ENCODE data around the gene LIN9. TPM values are rescaled to one million over a fixed set of nuclear protein-coding genes. Genes with fewer than 3 reads are reported as not detected.
"Not testable (repeated sequence)": the region's sequence is repeated elsewhere in the genome, so short reads cannot be mapped to it uniquely, and the experiment has no call there.

The LIN9 gene
- total RNA-seq, 2 experiments from 2014 or later, result 10.6 TPM

DNA sequence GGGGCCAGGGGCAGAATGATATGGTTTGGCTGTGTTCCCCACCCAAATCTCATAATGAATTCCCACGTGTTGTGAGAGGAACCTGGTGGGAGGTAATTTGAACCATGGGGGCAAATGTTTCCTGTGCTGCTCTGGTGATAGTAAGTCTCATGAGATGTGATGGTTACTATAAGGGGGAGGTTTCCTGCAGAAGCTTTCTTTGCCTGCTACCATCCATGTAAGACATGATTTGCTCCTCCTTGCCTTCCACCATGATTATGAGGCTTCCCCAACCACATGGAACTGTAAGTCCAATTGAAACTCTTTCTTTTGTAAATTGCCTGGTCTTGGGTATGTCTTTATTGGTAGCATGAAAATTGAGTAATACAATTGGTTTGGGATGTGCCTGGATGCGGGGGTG lies 33.7 kb upstream of the LIN9 start:
- Mint-ChIP-seq H3K9me3 (ENCODE audit: low read depth) (peaks cover 9% of the 10 kb centered on the region), H3K4me1 (peaks cover 5% of the 10 kb centered on the region), H3K36me3 (ENCODE audit: low read depth) (no peaks in the 10 kb centered on the region), H3K27me3 (peaks cover 6% of the 10 kb centered on the region), H3K27ac (no peak overlapping the region), H3K4me3 (no peak overlapping the region)
- no peak for DNase-seq
- intact Hi-C loops (cut with DNase I, micrococcal nuclease), result no loop called here
- CTCF ChIA-PET, result interaction anchor here (0.6 kb wide), 1 partner anchor 257 kb away, joined by 3 read pairs; no protein-coding TSS in a partner anchor
- ATAC-seq, result no peak
- POLR2A ChIA-PET, result no interaction called here

DNA sequence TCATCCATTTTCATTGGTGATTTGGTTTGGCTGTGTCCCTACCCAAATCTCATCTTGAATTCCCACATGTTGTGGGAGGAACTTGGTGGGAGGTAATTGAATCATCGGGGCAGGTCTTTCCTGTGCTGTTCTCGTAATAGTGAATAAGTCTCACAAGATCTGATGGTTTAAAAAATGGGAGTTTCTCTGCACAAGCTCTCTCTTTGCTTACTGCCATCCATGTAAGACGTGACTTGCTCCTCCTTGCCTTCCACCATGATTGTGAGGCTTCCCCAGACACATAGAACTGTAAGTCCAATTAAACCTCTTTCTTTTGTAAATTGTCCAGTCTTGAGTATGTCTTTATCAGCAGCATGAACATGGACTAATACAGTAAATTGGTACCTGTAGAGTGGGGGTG lies 31.1 kb upstream of the LIN9 start:
- H3K27ac Mint-ChIP-seq; DNase-seq; H3K9me3 Mint-ChIP-seq (ENCODE audit: low read depth); H3K27me3 Mint-ChIP-seq; POLR2A ChIA-PET; H3K36me3 Mint-ChIP-seq (ENCODE audit: low read depth); intact Hi-C loops (cut with DNase I, micrococcal nuclease); H3K4me3 Mint-ChIP-seq; ATAC-seq: not testable (repeated sequence)
- H3K4me1 Mint-ChIP-seq, result peaks cover 11% of the 10 kb centered on the region
- CTCF ChIA-PET, result interaction anchor here (0.5 kb wide), 1 partner anchor 215 kb away, joined by 3 read pairs; no protein-coding TSS in a partner anchor

GRCh38 chr1:226337276-226337875 lies 28.4 kb upstream of the LIN9 start:
- ATAC-seq (peak; percentile 59), DNase-seq (peak; percentile 24)
- Mint-ChIP-seq H3K27ac (peak overlapping the region; percentile 32), H3K9me3 (ENCODE audit: low read depth) (peaks cover 9% of the 10 kb centered on the region), H3K27me3 (peaks cover 6% of the 10 kb centered on the region), H3K4me1 (peaks cover 17% of the 10 kb centered on the region), H3K36me3 (ENCODE audit: low read depth) (no peaks in the 10 kb centered on the region), H3K4me3 (no peak overlapping the region)
- ChIA-PET CTCF (interaction anchor here (1.0 to 1.3 kb wide), 3 partner anchors 28 to 214 kb away, joined by 3 to 6 read pairs (median 3); partner anchors contain the start of gene LIN9), POLR2A (interaction anchor here (1.1 kb wide), 1 partner anchor 66 kb away, joined by 4 read pairs; no protein-coding TSS in a partner anchor)
- intact Hi-C loops (cut with DNase I, micrococcal nuclease), result no loop called here

GRCh38 chr1:226335661-226336060 lies 26.7 kb upstream of the LIN9 start:
- Mint-ChIP-seq H3K4me3 (no peak overlapping the region), H3K27ac (no peak overlapping the region), H3K4me1 (peaks cover 17% of the 10 kb centered on the region), H3K36me3 (ENCODE audit: low read depth) (no peaks in the 10 kb centered on the region), H3K27me3 (peaks cover 6% of the 10 kb centered on the region), H3K9me3 (ENCODE audit: low read depth) (peaks cover 5% of the 10 kb centered on the region)
- POLR2A ChIA-PET, result no interaction called here
- CTCF ChIA-PET, result interaction anchor here (1.2 kb wide), 1 partner anchor 210 kb away, joined by 4 read pairs; no protein-coding TSS in a partner anchor
- DNase-seq, result no peak
- intact Hi-C loops (cut with DNase I, micrococcal nuclease), result no loop called here
- no peak for ATAC-seq

DNA sequence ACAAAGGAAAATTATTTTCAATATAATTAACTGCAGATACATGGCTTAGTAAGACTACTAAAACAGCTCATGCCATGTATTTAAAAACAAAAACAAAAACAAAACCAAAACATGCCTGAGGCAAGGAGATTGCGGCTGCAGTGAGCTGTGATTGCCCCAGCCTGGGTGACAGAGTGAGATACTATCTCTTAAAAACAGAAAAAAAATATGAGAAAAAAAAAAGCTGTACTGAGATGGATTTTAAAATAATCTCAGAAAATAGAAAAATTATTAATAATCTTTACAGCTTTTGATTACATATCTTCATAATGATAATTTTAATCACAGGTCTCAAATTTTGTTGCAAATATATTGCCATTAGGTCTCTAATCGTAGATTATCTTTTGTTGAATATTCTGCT lies 24.0 kb upstream of the LIN9 start:
- Mint-ChIP-seq H3K4me1 (peaks cover 13% of the 10 kb centered on the region), H3K27me3 (no peaks in the 10 kb centered on the region), H3K4me3 (peak overlapping the region; percentile 17), H3K27ac (no peak overlapping the region), H3K9me3 (ENCODE audit: low read depth) (no peaks in the 10 kb centered on the region), H3K36me3 (ENCODE audit: low read depth) (no peaks in the 10 kb centered on the region)
- ATAC-seq (no peak), DNase-seq (no peak)
- POLR2A ChIA-PET, result interaction anchor here (1.4 kb wide), 1 partner anchor 24 kb away, joined by 4 read pairs; the partner anchor contains the start of gene LIN9
- CTCF ChIA-PET, result interaction anchor here (0.7 to 2.7 kb wide), 33 partner anchors 10 to 478 kb away, joined by 3 to 35 read pairs (median 4); partner anchors contain the start of gene LIN9
- intact Hi-C loops (cut with DNase I, micrococcal nuclease), result loop anchor here (1.0 to 5.0 kb wide), 4 partner anchors 24 to 208 kb away; partner anchors contain the start of genes LIN9 (in 1 of the 2) and MIXL1 (in 1 of the 2)

GRCh38 chr1:226329237-226329636 lies 20.3 kb upstream of the LIN9 start:
- ChIA-PET POLR2A (no interaction called here), CTCF (interaction anchor here (1.8 kb wide), 1 partner anchor 20 kb away, joined by 5 read pairs; the partner anchor contains the start of gene LIN9)
- H3K4me1 Mint-ChIP-seq, result peaks cover 5% of the 10 kb centered on the region
- H3K4me3 Mint-ChIP-seq, result no peak overlapping the region
- H3K27ac Mint-ChIP-seq, result no peak overlapping the region
- H3K9me3 Mint-ChIP-seq (ENCODE audit: low read depth), result no peaks in the 10 kb centered on the region
- DNase-seq (no peak), ATAC-seq (no peak)
- no peaks in the 10 kb centered on the region for H3K27me3 Mint-ChIP-seq
- intact Hi-C loops (cut with DNase I, micrococcal nuclease), result no loop called here
- no peaks in the 10 kb centered on the region for H3K36me3 Mint-ChIP-seq (ENCODE audit: low read depth)

DNA sequence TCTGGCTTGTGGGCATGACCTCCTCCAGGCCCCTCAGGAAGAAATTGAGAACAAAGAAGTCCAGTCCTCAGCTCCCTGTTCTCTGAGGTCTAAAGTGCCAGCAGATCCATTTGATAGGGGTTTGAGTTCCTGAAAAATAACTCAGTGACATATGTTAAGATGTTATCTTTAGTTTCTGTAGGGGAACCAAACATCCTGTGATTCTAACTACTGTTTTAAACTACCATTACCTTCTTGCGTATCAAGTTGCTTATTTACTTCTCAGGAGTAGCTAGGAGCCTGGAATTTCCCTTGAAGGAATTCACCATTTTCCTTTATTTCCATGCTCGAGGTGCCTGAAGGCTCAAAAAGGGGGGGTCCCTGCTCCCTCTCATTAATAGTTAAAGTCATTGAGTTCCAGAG lies 18.8 kb upstream of the LIN9 start:
- H3K4me1 Mint-ChIP-seq, result no peaks in the 10 kb centered on the region
- ATAC-seq (no peak), DNase-seq (no peak)
- ChIA-PET CTCF (interaction anchor here (1.8 kb wide), 1 partner anchor 19 kb away, joined by 5 read pairs; the partner anchor contains the start of gene LIN9), POLR2A (interaction anchor here (0.7 kb wide), 1 partner anchor 657 kb away, joined by 4 read pairs; no protein-coding TSS in a partner anchor)
- H3K4me3 Mint-ChIP-seq, result no peak overlapping the region
- H3K27me3 Mint-ChIP-seq, result no peaks in the 10 kb centered on the region
- no peak overlapping the region for H3K27ac Mint-ChIP-seq
- H3K9me3 Mint-ChIP-seq (ENCODE audit: low read depth), result no peaks in the 10 kb centered on the region
- intact Hi-C loops (cut with DNase I, micrococcal nuclease), result no loop called here
- H3K36me3 Mint-ChIP-seq (ENCODE audit: low read depth), result no peaks in the 10 kb centered on the region

GRCh38 chr1:226325178-226325577 lies 16.2 kb upstream of the LIN9 start:
- no peaks in the 10 kb centered on the region for H3K36me3 Mint-ChIP-seq (ENCODE audit: low read depth)
- H3K4me1 Mint-ChIP-seq, result no peaks in the 10 kb centered on the region
- ATAC-seq (no peak), DNase-seq (no peak)
- POLR2A ChIA-PET, result interaction anchor here (0.5 kb wide), 1 partner anchor 83 kb away, joined by 8 read pairs; no protein-coding TSS in a partner anchor
- no peak overlapping the region for H3K27ac Mint-ChIP-seq
- CTCF ChIA-PET, result interaction anchor here (3.5 kb wide), 1 partner anchor 8 kb away, joined by 13 read pairs; no protein-coding TSS in a partner anchor
- peaks cover 3% of the 10 kb centered on the region for H3K27me3 Mint-ChIP-seq
- intact Hi-C loops (cut with DNase I, micrococcal nuclease), result no loop called here
- no peaks in the 10 kb centered on the region for H3K9me3 Mint-ChIP-seq (ENCODE audit: low read depth)
- no peak overlapping the region for H3K4me3 Mint-ChIP-seq

DNA sequence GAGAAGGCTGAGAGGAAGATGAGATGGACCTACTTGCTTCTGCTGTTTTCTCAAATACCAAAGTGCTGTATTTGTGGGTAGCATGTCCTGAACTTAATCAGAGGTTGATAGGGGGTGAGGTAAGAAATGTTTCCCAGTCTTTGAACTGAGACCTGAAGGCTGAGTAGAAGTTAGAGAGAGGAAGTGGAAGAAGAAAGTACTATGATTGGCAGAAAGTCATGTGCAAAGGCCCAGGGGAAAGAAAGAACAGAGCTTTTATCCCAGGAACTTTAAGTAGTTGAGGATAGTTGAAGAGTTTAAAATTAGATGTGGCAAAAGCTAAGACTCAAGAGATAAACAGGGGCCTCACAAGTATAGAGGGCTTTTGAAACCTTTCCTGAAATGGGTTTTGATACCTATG lies 15.5 kb upstream of the LIN9 start:
- DNase-seq, result no peak
- H3K9me3 Mint-ChIP-seq (ENCODE audit: low read depth), result no peaks in the 10 kb centered on the region
- intact Hi-C loops (cut with DNase I, micrococcal nuclease), result no loop called here
- ChIA-PET CTCF (interaction anchor here (3.5 kb wide), 1 partner anchor 8 kb away, joined by 13 read pairs; no protein-coding TSS in a partner anchor), POLR2A (no interaction called here)
- peaks cover 3% of the 10 kb centered on the region for H3K27me3 Mint-ChIP-seq
- ATAC-seq, result no peak
- H3K27ac Mint-ChIP-seq, result no peak overlapping the region
- H3K4me3 Mint-ChIP-seq, result no peak overlapping the region
- H3K36me3 Mint-ChIP-seq (ENCODE audit: low read depth), result no peaks in the 10 kb centered on the region
- H3K4me1 Mint-ChIP-seq, result no peaks in the 10 kb centered on the region

- no peaks in the 10 kb centered on the region for H3K9me3 Mint-ChIP-seq (ENCODE audit: low read depth)
- DNase-seq, result no peak
- POLR2A ChIA-PET, result no interaction called here
Observed at GRCh38 chr1:226322986-226323385, 14.0 kb upstream of the LIN9 start.

DNA sequence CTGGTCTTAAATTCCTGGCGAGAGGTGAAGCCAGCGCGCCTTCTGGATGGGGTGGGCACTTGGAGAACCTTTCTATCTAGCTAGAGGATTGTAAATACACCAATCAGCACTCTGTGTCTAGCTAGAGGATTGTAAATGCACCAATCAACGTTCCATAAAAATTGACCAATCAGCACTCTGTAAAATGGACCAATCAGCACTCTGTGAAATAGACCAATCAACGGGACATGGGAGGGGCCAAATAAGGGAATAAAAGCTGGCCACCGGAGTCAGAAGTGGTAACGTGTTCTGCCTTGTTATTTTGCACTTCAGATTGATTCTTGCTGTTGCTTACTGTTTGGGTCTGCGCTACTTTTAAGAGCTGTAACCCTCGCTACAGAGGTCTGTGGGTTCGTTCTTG lies 12.0 kb upstream of the LIN9 start:
- intact Hi-C loops (cut with DNase I, micrococcal nuclease), result no loop called here
- no peak for DNase-seq
- CTCF ChIA-PET, result interaction anchor here (0.5 to 1.2 kb wide), 3 partner anchors 12 to 305 kb away, joined by 3 to 4 read pairs (median 3); no protein-coding TSS in a partner anchor
- Mint-ChIP-seq H3K27me3 (peaks cover 12% of the 10 kb centered on the region), H3K36me3 (ENCODE audit: low read depth) (no peaks in the 10 kb centered on the region), H3K27ac (no peak overlapping the region), H3K4me1 (no peaks in the 10 kb centered on the region), H3K4me3 (no peak overlapping the region), H3K9me3 (ENCODE audit: low read depth) (no peaks in the 10 kb centered on the region)
- POLR2A ChIA-PET, result interaction anchor here (0.6 kb wide), 1 partner anchor 17 kb away, joined by 8 read pairs; no protein-coding TSS in a partner anchor
- no peak for ATAC-seq

More at GRCh38 chr1:226322986-226323385, 14.0 kb upstream of the LIN9 start:
- intact Hi-C loops (cut with DNase I, micrococcal nuclease), result no loop called here
- Mint-ChIP-seq H3K27me3 (peaks cover 4% of the 10 kb centered on the region), H3K27ac (no peak overlapping the region), H3K4me3 (no peak overlapping the region), H3K36me3 (ENCODE audit: low read depth) (no peaks in the 10 kb centered on the region), H3K4me1 (no peaks in the 10 kb centered on the region)
- ATAC-seq, result no peak
- CTCF ChIA-PET, result interaction anchor here (1.2 to 3.5 kb wide), 2 partner anchors 10 to 39 kb away, joined by 4 to 13 read pairs; no protein-coding TSS in a partner anchor

Data from activated CD4-positive, alpha-beta T cell treated with anti-CD3 and anti-CD28 coated beads for 36 hours (primary cell).